ENCODE measurements around the gene LRRK2.

DNA sequence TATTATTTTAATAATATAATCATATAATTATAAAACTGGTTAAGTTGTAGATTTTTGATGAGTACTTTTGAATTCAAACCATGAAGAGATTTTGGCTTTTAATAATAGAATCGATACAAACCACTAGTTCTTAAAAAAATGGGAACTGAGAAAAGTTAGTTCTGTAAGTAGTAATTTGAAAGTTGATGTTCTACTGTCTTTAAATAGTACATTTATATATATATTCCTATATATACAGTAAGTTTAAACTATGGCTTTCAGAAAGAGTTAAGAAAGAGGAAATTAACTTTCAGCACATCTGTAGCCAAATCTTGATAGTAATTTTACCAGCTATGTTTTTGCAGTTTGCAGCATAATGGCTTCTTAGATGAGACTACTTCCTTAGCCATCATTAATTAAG lies 7.8 kb downstream of the LRRK2 start:
- TF ChIP-seq SMC3 (IDR thresholded peaks at IDR 0.05; ENCODE audit: borderline replicate concordance, low read length) (no peak), POLR2A (IDR thresholded peaks at IDR 0.05; ENCODE audit: low read depth, low read length) (no peak), NR2C1 (IDR thresholded peaks at IDR 0.05) (no peak), CTCF (IDR thresholded peaks at IDR 0.05 in 2 of 3, conservative IDR thresholded peaks at IDR 0.05 in 1 of 3; ENCODE audit: control insufficient read depth in 2 of 3, extremely low read depth in 1 of 3, insufficient read depth in 1 of 3, low read depth in 3 of 3, low read length in 3 of 3) (no peak), EZH2 (IDR thresholded peaks at IDR 0.05; ENCODE audit: borderline replicate concordance, control insufficient read depth, low read depth, low read length) (no peak), TCF7 (IDR thresholded peaks at IDR 0.05; ENCODE audit: borderline replicate concordance) (no peak), MXI1 (IDR thresholded peaks at IDR 0.05; ENCODE audit: low read depth, low read length) (no peak), ZNF384 (IDR thresholded peaks at IDR 0.05; ENCODE audit: borderline replicate concordance, low read depth, low read length) (no peak), RAD21 (IDR thresholded peaks at IDR 0.05; ENCODE audit: insufficient read depth, low read depth, low read length) (no peak), SPI1 (IDR thresholded peaks at IDR 0.05; ENCODE audit: borderline replicate concordance, insufficient read depth, low read depth, low read length) (0 out of 2 replicates have a peak, but pooled peaks have one; percentile 58), HDAC2 (IDR thresholded peaks at IDR 0.05) (no peak)
- TF ChIP-seq, protein P1, sequence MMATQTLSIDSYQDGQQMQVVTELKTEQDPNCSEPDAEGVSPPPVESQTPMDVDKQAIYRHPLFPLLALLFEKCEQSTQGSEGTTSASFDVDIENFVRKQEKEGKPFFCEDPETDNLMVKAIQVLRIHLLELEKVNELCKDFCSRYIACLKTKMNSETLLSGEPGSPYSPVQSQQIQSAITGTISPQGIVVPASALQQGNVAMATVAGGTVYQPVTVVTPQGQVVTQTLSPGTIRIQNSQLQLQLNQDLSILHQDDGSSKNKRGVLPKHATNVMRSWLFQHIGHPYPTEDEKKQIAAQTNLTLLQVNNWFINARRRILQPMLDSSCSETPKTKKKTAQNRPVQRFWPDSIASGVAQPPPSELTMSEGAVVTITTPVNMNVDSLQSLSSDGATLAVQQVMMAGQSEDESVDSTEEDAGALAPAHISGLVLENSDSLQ (IDR thresholded peaks at IDR 0.05): no peak
